NCI-H1436 (cell line): ENCODE results near the gene SEMA3G.

Source experiments
- DNase-seq: peaks from one replicate; lab custom pipeline; 2025; lab: John Stamatoyannopoulos, UW

Gene SEMA3G

DNA sequence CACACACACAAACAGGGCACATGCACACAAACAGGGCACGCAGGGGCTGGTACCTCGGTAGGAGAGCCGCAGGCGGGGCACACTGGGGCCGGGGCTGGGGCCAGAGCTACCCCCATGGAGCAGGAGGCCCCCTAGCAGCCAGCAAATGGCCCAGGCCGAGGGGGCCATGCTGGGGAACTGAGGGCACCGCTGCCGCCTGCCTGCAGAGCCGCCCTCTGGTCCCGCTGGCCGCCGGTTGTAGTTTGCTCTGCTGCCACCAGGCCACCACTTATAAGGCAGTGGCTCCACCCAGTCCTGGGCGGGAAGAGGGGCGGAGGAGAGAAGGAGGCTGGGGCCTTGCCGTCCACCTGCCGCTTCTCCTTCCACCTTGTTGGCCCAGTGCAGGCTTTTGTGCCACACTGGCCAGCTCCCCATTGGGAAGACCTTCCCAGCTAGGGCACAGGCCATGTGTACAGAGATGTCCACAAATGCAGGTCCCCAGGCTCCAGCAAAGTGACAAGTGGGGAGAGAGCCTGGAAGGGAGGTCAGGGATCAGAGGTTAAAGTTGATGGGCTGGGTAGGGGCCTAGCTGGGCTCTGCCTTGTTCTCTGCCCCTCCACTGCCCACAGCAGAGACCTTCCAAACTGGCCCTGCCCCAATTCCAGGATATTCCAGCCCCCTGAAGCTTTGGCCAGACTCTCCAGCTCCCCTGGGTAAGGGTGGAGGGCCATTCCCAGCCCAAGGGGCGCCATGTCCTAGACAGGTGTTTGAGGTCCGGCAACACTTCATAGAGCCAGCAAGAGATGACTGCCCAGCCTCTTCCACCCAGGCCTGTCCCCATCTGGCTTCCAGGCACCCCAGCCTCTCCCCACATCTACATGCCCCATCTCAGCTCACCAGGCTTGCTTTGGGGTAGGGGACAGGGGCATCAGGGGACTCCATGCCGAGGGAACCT is at the start of gene SEMA3G:
Gene SEMA3G, minus strand, starts transcription at position 244 of the 934 bp plus-strand sequence. Its CDS starts 76 bp downstream, at position 168.
- no peak for DNase-seq

DNA sequence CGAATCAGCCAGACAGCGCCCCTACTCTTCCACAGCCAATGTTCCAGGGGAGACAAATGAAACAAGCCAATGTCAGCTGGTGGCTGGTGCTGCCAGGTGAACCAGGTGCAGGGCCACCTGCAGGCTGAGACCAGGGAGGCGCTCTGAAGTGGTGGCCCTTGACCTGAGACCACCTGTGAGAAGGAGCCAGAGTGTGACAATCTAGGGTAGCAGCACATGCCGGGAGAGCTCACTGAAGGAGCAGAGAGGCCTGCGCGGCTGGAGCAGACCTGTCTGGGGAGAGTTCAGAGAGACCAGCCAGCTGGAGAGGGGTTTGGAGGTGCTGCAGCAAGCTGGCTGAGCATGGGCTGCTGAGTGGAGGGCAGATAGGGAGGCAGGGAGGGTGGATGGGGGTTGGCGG is 49.5 kb upstream of the SEMA3G start:
- no peak for DNase-seq

DNA sequence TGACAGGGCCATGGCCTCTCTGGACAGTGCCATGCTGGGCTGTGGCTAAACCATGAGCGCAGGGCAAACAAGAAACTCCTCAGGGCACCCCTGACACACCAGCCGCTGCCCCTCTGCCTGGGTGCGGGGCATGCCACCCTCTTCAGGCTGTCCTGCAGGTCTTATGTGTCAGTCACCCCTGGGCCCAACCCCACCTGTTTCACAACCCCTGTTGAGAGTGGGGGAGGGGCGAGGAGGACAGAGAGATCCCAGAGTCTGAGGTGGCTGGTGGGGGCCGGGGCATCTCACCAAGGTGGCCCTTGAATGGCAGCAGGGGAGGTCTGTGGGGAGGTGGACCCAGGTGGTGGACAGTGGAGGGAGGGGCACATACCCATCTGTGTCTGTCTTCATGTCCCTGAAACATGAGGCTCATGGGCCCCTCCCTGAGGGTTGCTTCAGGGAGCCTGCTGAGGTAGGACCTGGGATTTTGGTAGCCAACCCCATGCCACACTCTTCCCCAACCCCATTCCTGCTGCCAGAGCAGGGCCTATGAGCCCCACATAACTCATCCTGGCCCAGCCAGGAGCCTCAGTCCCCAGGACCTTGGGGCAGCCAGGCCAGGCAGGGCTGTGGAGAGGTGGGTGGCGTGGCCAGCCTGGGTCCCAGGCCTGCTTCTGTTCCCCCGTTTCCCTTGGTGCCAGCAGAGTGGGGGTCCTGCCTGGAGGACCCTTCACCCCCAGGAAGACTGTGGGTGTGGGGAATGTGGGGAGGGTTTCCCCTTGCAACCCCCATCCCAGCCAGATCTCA is 48.5 kb upstream of the SEMA3G start:
- no peak for DNase-seq

DNA sequence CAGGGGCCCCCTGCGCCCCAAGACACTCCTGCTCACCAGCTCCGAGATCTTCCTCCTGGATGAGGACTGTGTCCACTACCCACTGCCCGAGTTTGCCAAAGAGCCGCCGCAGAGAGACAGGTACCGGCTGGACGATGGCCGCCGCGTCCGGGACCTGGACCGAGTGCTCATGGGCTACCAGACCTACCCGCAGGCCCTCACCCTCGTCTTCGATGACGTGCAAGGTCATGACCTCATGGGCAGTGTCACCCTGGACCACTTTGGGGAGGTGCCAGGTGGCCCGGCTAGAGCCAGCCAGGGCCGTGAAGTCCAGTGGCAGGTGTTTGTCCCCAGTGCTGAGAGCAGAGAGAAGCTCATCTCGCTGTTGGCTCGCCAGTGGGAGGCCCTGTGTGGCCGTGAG is 47.2 kb upstream of the SEMA3G start:
- DNase-seq, result no peak

DNA sequence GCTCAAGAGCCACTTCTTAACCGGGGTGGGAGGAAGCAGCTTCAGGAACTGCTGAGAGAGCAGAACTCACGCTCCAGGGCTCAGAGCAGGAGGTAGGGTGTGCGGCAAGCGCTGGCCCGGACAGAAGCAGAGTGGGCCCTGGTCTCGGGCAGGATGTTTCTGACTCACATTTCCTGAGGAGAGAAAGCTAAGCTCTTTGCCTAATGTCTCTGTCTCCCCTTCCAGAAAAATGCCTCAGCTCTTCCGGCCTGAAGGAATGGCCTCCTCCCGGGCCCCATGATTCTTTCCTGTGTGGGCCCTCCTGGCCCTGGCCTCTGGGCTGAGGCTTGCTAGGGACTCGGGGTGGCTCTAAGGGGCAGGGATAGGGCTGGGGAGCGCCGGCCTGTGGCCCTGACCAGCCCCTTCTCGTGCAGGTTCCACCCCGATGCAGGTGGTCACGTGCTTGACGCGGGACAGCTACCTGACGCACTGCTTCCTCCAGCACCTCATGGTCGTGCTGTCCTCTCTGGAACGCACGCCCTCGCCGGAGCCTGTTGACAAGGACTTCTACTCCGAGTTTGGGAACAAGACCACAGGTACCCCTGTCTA is 46.1 kb upstream of the SEMA3G start:
- no peak for DNase-seq

DNA sequence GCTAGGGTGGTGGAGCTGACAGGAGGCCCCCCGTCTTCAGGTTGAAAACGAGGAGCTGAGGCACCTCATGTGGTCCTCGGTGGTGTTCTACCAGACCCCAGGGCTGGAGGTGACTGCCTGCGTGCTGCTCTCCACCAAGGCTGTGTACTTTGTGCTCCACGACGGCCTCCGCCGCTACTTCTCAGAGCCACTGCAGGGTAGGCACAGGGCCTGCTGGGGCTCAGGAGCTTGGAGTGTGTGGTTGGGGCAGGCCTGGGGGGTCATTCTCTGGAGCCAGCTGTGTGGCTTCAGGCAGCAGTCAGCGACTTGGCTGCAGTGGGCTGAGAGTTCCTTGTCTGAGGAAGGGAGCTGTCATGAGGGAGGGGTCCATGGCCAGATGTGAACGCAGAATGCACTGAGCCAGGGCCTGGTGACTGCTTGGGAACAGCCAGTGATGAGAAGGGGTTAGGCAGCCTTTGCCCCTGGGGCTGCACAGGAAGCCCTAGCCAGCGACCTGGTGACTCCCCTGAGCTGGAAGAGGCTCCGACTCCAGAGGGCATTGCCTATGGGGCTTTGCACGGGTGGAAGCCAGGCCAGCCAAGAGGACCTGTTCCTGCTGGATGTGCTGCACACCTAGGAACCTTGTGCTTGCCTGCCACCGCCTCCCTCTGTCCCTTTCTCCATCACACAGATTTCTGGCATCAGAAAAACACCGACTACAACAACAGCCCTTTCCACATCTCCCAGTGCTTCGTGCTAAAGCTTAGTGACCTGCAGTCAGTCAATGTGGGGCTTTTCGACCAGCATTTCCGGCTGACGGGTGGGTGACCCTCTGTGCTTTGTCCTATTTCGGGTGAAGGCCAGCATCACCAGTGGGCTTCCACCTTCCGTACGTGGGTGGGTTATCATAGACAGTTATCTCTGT is 45.4 kb upstream of the SEMA3G start:
- DNase-seq, result no peak

DNA sequence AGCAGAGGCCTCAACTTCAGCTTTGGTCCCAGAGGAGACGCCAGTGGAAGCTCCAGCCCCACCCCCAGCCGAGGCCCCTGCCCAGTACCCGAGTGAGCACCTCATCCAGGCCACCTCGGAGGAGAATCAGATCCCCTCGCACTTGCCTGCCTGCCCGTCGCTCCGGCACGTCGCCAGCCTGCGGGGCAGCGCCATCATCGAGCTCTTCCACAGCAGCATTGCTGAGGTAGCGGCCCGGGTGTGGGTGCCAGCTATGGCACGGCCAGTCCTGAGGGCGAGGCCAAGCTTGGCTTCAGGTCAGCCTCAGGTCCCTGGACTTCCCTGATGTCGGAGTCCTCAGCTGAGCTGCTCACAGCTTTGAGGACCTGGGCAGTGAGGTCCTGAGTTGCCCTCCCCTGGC is 44.5 kb upstream of the SEMA3G start:
- no peak for DNase-seq

DNA sequence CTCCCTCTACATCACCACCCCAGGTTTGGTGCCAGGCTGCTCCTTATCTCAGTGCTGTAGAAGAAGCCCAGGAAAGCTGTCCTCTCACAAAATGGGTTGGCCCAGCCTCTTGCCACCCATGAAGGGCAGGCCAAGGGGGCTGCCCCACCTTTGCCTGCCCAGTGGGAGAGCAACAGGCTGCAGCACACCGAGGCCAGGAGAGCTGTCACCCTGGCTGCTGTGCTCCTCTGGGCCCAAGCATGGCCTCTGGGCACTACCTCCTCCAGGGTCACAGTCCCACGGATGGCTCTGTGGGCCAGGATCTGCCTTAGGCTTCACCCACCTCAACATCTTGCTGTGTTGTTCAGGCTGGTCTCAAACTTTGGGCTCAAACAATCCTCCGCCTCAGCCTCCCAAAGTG is 43.8 kb upstream of the SEMA3G start:
- no peak for DNase-seq

DNA sequence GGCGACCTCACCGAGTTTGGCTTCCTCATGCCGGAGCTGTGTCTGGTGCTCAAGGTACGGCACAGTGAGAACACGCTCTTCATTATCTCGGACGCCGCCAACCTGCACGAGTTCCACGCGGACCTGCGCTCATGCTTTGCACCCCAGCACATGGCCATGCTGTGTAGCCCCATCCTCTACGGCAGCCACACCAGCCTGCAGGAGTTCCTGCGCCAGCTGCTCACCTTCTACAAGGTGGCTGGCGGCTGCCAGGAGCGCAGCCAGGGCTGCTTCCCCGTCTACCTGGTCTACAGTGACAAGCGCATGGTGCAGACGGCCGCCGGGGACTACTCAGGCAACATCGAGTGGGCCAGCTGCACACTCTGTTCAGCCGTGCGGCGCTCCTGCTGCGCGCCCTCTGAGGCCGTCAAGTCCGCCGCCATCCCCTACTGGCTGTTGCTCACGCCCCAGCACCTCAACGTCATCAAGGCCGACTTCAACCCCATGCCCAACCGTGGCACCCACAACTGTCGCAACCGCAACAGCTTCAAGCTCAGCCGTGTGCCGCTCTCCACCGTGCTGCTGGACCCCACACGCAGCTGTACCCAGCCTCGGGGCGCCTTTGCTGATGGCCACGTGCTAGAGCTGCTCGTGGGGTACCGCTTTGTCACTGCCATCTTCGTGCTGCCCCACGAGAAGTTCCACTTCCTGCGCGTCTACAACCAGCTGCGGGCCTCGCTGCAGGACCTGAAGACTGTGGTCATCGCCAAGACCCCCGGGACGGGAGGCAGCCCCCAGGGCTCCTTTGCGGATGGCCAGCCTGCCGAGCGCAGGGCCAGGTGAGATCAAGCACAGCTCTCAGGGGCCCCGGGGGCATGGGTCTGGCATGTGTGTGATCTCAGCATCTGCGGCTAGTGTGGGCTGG is 43.1 kb upstream of the SEMA3G start:
- no peak for DNase-seq

DNA sequence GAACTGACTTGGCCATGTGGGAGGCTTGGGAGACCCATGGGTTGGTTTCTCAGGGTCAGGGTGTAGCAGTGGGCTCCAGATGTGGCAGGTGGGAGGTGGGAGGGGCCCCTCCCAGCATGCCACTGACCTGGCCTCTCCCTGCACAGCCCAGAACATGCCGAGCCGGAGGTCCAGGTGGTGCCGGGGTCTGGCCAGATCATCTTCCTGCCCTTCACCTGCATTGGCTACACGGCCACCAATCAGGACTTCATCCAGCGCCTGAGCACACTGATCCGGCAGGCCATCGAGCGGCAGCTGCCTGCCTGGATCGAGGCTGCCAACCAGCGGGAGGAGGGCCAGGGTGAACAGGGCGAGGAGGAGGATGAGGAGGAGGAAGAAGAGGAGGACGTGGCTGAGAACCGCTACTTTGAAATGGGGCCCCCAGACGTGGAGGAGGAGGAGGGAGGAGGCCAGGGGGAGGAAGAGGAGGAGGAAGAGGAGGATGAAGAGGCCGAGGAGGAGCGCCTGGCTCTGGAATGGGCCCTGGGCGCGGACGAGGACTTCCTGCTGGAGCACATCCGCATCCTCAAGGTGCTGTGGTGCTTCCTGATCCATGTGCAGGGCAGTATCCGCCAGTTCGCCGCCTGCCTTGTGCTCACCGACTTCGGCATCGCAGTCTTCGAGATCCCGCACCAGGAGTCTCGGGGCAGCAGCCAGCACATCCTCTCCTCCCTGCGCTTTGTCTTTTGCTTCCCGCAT is 42.3 kb upstream of the SEMA3G start:
- DNase-seq, result no peak

DNA sequence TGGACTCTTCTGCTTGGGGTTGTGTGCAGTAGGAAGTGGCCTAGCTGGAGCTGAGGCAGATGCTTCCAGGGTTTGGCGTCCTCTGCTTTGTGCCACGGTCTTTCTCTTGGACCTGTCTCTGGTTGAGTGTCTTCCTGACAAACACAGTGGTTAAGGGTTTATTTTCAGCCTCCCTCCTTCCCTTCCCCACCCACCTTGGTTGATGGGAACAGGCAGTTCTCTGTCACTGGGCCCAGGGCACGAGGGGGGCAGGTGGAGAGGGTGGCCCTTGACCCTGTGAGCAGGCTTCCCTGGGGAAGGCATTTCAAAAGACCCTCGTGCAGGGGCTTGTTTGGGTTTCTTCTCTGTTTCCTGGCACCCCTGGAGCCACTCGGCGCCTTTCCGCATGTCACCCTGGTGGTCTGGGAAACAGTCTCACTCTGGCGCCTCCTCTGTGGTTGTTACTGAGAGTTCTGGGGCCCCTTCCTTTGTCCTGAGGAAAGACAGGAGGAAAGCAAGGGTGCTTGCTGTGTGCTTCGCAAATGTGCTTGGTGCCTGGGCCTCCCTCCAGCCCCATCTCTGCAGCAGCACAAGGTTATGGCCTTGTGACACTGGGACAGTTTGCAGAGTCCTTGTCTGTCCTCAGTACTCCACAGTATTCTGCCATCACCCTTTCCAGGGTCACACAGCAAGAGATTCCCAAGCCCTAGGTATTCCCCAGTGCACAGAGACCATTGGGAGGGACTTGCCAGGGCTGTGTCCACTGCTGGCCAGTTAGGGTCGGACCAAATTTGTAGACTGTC is 40.0 kb upstream of the SEMA3G start:
- no peak for DNase-seq

DNA sequence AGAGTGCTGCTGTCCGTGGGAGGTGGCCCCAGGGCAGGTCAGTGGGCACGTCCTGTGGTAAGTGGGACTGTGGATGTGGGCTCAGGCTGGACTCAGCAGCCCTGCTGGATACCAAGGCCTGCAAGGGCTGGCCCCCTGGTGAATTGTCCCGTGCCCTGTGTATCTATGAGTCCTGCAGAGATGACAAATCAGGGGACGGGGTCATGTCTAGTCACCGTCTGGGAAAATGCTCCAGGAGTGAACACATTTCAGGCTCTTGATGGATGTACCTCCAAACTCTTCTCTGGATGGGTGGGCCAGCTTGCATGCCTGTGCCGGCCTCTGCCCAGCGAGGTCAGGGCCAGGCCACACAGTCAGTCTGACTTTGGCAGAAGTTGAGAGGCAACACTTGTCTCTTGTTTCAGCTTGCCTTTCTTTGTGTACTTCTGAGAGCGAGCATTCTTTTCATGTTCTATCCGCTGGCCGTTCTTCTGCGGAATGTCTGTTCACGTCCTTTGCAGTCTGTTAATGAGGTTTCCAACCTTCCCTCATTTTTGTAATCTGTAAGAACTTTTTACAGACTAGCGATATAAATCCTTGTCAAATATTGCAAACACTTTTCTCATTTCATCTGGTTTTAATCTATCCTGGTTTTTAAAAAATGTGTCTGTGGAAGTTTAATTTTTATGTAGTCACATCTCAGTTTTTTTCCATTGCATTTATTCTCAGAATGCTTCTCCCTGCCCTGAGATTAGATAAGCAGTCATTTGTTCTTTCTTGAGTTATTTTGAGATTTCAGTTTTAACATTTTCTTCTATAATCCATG is 38.9 kb upstream of the SEMA3G start:
- no peak for DNase-seq

DNA sequence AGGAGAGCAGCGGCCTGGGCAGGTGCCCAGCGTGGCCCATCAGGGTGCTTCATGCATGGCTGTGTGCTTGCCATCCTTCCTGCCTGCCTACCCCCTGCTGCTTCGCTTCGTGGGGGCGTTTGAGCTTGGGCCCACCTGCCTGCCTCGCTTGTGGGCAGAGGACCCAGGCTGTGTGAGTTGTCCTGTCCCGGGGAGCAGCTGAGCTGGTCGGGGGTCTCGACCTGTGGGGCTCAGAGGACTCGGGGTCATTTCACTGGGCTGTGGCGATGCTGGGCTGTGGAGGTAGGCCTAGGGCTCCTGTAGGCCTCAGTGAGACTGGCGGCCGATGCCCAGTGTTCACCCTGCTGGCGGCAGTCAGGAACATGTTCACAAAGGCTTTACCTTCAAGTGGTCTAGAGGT is 38.2 kb upstream of the SEMA3G start:
- DNase-seq, result no peak

DNA sequence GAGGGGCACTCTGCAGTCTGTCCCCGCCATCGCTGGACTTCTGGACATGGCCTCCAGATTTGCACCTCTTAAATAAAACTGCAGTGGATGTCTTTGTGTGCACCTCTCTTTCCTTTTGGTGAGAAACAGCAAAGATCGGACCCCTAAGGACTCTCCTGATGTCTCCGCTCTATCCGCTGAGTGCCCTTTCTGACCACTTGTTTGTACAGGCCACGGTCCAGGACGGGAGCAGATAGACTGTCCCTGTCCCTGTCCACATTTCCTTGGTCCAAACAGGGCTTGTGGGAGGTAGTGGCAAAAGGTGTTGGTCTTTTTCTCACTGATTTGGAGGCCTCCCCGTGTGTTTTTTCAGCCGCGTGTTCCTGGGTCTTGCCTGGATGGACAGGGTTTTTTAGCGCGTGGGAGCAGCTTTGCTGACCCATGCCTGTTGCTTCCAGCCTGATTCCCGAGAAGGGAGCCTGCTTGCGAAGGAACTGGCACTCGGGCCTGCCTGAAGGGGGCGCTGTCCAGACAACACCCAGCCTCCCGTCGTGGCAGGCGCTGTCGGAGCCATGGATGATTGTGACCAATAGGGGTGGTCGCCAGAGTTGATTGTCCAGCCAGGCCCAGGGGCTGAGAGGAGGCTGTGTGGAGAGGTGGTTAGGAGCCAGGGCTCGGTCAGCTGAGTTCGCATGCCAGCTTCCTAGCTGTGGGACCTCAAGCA is 37.1 kb upstream of the SEMA3G start:
- DNase-seq, result no peak

DNA sequence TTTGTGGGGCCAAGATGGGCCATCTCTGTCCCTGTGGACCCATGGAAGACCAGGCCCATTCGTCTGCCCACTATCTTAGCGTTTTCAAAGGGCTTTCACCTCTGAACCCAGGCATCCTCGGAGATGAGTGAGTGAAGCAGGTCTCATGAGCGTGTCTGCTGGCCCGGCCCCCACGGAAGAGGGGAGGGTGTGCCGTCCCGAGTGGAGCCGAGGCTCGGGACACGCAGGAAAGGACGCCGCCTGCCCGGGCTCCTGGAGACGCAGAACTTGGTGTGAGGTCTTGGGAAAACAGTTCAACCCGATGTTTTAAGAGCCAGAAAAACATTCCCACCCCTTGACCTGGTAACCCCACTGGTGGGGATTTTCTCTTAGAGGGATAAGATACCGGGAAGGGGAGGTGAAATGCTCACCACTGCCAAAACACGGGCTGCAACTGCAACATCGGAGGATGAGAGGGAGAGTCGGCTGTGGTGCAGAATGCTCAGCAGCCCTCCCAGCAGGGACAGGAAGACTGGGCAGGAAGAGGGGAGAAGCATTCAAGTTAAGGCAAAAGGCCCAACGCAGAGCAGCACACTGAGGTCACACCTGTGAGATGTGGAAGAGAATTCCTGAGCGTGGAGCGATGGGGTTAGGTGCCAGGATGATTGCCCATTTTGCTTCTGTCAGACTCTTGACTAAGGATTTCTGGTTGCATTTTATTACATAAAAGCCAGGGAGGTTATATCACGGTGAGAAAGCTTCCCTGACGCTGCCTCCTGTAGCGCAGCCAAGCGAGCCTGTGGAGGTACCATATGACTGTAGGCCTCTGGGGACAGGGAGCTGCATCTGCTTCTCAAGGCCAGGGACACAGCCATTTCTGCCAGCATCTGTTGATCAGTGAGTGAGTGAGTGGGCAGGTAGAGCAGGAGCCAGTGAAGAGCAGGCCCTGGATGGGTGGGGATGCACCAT is 36.1 kb upstream of the SEMA3G start:
- DNase-seq, result no peak

DNA sequence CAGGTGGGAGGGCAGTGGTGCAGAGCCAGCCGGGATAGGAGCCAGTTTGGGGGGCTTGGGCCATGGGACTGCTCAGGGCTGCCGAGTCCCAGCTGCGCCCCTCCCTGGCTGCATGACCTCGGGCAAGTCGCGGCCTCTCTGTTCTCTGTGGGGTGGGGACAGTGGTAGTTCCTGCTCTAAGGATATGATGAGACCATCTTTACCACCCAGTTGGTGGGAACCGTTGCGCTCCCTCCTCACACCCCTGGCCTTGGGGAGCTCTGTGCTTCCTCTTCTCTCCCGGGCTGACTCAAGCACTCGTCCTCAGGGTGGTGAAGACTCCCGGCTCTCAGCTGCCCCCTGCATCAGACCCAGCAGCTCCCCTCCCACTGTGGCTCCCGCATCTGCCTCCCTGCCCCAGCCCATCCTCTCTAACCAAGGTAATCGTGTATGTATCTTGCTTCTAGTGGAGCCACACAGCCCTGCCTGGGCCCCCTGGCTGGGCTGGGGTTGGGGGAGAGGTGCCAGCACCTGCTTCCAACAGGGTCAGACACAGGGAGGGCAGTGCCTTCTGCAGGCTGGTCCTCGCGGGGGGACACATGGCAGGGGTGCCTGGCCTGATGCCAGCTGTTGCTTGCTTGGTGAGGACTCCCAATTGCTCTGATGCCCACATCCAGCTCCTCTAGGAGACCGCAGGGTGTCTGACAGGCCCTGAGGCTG is 35.1 kb upstream of the SEMA3G start:
- no peak for DNase-seq
